ENCODE results near the gene SCAF1.

DNA sequence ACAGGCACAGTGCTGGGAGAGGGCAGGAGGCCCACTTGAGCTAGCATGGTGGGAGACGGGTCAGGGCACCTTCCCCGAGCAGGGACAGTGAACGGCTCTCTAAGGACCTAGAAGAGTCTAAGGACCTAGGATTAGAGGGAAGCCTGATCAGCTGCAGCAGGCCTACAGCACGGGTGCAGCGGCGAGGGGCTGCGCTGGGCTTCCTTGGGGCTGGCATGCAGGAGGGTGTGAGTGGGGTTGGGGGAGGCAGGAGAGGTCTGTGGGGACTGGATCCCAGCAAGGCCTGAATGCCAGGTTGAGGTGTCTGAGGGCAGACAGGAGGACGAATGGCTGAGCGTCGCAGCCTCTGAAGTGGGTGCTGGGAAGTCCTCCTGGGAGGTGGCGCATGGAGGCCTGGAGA is 3.6 kb downstream of the SCAF1 start:
- TF ChIP-seq POLR2A (IDR thresholded peaks at IDR 0.05; ENCODE audit: low read length) (no peak), GATA1 (IDR thresholded peaks at IDR 0.05; ENCODE audit: low read depth, low read length) (no peak)
